GM12891 (cell line): ENCODE results near the gene ABHD17B.

Experiments
- DNase-seq: peaks from one replicate; pipeline ENCODE4 v3.0.0; 2011; ENCODE audit warnings: low spot score; ENCODE audit not compliant: insufficient read length
- FAIRE-seq: peaks from 2 replicates; lab custom pipeline; 2011; peaks lifted over from hg19 to GRCh38; lab: Jason Lieb, UNC
- PAX5 ChIP-seq: IDR thresholded peaks from 2 replicates; pipeline ENCODE4 v1.6.1; 2011; ENCODE audit warnings: low read length, moderate library complexity, mild to moderate bottlenecking; ENCODE audit not compliant: insufficient read depth, severe bottlenecking
- POLR2A ChIP-seq: IDR thresholded peaks from 2 replicates; pipeline ENCODE4 v1.6.1; 2011; ENCODE audit warnings: low read depth, low read length, control low read depth
- POLR2AphosphoS5 ChIP-seq: IDR thresholded peaks from 2 replicates; pipeline ENCODE4 v1.6.1; 2011; ENCODE audit warnings: low read depth, low read length, control low read depth
- POU2F2 ChIP-seq: IDR thresholded peaks from 2 replicates; pipeline ENCODE4 v1.6.1; 2011; ENCODE audit warnings: low read depth, mild to moderate bottlenecking, control low read depth, low read length, moderate library complexity
- SPI1 ChIP-seq: IDR thresholded peaks from 2 replicates; pipeline ENCODE4 v1.6.1; 2011; ENCODE audit warnings: low read depth, low read length, control low read depth
- TAF1 ChIP-seq: IDR thresholded peaks from 2 replicates; pipeline ENCODE4 v1.6.1; 2011; ENCODE audit warnings: low read depth, low read length, control low read depth

ABHD17B gene

DNA sequence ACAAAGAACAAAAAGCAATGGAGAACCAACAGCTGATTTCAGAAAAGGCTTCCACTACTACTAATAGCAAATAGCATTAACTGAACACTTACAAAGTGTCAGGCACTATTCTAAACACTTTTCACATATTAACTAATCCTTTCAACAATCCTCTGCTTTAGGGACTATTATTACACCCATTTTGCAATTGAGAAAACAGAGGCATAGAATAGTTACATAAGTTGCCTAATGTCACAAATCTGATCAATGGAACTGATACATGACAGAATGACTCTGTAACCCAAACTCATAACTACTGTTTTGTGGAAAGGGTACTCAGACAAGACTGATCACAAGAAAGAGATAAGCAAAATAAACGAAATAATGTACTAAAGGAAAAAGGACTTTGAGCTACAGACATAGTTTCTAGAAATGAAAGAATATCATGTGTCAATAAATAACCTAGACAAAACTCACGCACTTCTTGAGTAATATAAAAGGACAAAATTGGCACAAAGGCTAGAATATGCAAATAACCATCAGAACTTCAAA, 31.3 kb downstream of the ABHD17B start:
- DNase-seq: no peak
- TF ChIP-seq POLR2AphosphoS5 (no peak), SPI1 (no peak), TAF1 (no peak), POLR2A (no peak), PAX5 (no peak)
- FAIRE-seq: peak; percentile 16

DNA sequence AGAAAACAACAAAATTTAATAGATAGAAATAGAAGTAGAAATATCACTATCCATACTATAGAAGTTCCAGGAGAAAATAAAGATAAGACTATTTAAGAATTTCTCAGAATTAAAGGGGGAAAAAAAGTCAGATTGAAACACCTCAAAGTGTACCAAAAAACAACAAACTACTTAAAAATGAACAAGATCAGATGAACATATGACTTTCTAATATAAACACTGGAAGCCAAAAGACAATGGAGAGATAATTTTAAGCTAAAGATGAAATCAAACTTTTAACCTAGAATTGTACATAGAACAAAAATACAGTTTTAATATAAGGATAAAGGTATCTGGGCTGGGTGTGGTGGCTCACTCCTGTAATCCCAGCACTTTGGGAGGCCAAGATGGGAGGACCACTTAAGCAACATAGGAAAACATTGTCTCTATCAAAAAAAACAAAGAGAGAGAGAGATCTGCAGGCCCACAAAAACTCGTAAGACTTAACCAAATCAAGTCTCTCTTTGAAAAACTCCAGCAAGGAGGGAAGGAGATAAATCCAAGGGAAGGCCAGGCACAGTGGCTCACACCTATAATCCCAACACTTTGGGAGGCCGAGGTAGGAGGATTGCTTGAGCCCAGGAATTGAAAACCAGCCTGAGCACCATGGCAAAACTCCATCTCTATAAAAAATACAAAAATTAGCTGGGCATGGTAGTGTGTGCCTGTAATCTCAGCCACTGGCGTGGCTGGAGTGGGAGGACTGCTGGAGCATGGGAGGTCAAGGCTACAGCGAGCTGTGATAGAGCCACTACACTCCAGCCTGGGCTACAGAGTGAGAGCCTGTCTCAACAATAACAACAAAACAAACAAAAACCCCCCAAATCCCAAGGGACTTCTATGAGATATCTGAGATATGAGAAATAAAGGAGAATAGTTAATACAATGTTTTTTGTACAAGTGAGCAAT, 32.4 kb downstream of the ABHD17B start:
- DNase-seq: no peak
- no peak for FAIRE-seq
- no peak for TF ChIP-seq POLR2A
- TF ChIP-seq PAX5: no peak

DNA sequence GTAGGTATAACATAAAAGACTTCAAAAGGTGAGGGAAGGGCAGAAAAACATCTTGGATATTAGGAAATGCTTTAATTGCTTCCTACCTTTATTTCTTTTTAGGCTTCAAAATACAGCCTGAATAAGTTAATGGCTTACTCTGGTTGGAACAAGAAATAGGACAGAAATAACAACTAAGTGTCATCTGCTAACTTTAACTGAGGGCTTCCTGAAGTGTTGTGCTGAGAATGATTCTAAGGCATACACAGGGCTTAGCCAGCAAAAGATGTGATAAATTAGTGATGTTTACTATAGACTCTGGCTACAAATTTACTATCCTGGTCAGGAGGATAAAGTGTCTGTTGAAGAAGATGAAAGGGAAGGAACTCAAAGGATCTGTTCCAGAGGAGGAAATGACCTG, 34.2 kb downstream of the ABHD17B start:
- no peak for DNase-seq
- TF ChIP-seq TAF1 (no peak), PAX5 (no peak), SPI1 (no peak), POLR2AphosphoS5 (no peak), POU2F2 (no peak), POLR2A (no peak)
- no peak for FAIRE-seq

DNA sequence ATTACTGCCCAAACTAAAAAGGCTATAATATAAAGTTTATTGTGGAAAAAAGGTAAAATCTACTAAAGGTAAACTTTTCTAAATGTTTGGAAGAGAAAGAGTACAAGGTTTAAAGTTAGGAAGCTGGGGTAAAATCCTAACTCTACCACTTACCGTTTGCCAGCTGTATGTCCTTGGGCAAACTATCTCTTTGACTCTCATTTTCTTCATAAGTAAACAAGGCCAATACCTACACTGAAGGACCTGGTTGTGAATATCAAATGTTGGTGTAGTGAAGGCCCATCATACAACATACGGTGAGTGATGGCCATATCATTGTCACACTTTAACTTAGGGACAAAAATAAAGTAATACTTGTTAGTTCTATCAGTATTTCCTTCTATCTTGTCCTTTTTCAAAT, 34.9 kb downstream of the ABHD17B start:
- TF ChIP-seq POLR2AphosphoS5: no peak
- TF ChIP-seq POLR2A: no peak
- no peak for TF ChIP-seq TAF1
- no peak for TF ChIP-seq POU2F2
- TF ChIP-seq PAX5: no peak
- FAIRE-seq (peak; percentile 41), DNase-seq (no peak)

DNA sequence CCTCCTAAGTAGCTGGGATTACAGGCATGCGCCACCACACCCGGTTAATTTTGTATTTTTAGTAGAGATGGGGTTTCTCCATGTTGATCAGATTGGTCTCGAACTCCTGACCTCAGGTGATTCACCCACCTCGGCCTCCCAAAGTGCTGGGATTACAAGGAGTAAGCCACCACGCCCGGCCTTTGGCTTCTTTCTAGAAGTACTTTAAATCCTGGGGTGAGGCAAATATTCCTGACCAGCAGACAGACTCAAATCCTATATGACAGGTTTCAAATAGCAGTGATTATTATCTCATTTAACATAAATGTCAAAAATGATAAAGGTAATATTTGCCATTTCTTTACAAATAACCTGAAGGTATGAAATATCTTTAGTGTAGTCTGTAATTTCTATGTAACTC, 35.6 kb downstream of the ABHD17B start:
- FAIRE-seq (no peak), DNase-seq (no peak)
- TF ChIP-seq POU2F2: no peak
- TF ChIP-seq PAX5: no peak

DNA sequence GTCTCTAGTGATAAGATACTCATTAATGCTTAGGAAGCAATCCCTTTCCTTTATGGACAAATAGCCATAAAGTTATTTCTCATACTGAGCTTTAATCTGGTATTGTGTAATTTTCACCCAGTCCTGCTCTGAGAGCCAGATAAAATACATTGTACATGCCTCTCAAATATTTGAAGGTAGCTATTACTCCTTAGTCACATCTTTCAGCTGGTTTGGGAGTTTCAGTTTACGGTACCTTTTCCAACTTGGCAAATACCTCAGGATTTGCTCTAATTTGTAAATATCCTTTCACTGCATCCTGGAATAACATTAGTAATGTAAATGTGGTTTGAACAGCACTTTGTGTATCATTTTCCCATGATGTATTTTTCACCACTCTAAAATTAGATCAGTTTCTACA, 47.4 kb downstream of the ABHD17B start:
- DNase-seq (no peak), FAIRE-seq (peak; percentile 13)
- TF ChIP-seq POLR2A (no peak), SPI1 (no peak), POU2F2 (no peak), TAF1 (no peak), POLR2AphosphoS5 (no peak), PAX5 (no peak)

DNA sequence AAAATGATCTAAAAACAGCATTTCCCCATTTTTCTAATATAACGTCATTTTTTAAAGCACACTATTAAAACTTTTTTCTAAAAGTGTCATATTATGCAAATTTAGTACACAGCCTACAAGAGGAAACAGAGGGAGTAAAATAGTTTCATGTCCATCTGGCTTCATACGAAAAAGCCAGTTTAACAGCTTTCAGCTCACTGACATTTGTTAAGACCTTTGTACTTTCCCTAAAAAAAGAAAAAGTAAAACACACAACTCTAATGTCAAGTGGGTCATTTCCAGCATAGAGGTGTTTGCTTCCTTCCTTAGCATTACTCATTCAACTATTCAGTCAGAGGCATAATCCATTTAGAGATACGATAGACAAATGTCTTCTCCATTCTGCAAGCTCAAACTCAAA, 49.4 kb downstream of the ABHD17B start:
- no peak for TF ChIP-seq POLR2AphosphoS5
- TF ChIP-seq SPI1: no peak
- FAIRE-seq (no peak), DNase-seq (no peak)

DNA sequence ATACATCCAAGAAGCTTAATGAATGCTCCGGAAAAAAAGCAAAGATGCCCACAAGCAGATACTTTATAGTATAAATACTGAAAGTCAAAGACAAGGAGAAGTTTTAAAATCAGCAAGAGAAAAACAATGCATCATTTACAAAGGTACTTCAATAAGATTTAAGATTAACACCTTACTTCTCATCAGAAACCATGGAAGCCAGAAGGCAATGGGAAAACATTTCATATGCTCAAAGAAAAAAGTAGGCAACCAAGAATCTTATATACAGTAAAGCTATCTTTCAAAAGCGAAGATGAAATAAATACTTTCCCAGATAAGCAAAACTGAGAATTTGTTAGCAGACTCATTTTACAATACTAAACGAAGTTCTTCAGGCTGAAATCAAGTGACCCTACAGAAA, 51.1 kb downstream of the ABHD17B start:
- FAIRE-seq: no peak
- no peak for DNase-seq
- TF ChIP-seq PAX5 (no peak), TAF1 (no peak), POLR2A (no peak), POLR2AphosphoS5 (no peak), SPI1 (no peak), POU2F2 (no peak)

DNA sequence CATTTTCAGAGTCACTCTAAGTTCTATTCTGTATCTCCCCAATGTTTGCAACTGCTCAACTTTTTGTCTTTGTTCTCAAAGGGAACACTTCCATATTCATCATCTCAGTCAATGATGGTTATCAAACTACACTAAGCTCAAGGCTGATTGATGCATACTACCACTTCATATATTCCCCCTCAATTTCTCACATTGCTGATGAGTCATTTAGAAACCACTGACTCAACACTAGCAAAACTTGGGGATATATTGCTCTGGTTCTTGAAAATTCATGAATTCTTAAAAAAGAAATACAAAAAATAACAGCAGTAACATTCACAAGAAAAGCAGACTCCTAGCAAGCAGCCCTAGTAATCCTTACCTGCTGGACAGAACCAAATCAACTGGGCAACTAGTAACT, 52.2 kb downstream of the ABHD17B start:
- FAIRE-seq (peak; percentile 31), DNase-seq (no peak)
- TF ChIP-seq PAX5: no peak
- TF ChIP-seq POLR2A: no peak
- TF ChIP-seq POU2F2: no peak
- TF ChIP-seq POLR2AphosphoS5: no peak

DNA sequence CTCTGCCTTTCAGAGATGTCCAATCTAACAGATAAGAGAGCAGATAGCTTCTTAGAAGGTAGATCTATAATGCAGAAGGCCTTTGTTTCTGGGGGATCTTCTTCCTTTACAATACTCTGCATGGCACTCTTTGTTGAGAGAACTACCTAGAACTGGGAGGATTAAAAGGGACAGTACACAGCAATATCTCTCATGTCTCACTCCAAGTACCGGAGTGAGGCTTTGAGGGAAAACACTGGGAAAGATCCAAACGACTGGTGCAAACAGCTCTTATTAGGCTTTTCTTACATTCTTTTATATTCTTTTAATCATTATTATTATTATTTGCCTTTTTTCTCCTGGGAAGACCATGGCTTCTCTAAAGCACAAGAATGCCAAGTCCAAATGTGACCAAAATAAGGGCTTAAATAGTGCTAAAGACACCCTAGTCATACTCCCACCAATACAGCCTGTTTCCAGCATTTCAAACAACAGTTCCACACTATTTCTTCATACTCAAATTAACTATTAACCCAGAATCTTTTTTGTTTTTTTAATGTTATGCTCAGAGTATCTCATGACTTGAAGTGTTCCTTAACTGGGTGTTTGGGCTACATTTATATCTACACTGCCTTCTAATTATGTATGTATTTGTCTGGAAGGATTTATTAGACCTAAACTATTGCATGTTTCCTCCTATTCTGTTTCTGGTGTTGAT, 52.7 kb downstream of the ABHD17B start:
- DNase-seq: no peak
- TF ChIP-seq POLR2A (no peak), POU2F2 (no peak), PAX5 (no peak), SPI1 (no peak), TAF1 (no peak), POLR2AphosphoS5 (no peak)
- FAIRE-seq: no peak

DNA sequence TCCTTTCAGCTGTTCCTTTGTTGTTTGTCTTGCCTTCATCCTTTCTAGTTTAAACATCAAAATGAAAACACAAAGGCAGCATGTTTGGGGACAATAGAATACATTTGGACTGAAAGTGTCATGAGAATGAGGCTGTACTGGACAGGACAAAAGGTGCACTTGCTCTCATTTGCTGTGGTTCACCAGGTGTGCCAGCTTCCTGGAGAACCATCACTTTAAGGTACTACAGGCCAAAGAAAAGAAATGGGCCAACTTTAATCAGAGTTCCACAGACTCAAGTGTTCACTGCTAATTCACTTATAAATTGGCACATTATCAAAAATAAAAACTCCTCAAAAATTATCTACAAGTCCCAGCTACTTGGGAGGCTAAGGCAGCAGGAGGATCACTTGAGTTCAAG, 53.8 kb downstream of the ABHD17B start:
- TF ChIP-seq POLR2AphosphoS5 (no peak), POLR2A (no peak), POU2F2 (no peak), SPI1 (no peak), PAX5 (no peak), TAF1 (no peak)
- no peak for DNase-seq
- no peak for FAIRE-seq

DNA sequence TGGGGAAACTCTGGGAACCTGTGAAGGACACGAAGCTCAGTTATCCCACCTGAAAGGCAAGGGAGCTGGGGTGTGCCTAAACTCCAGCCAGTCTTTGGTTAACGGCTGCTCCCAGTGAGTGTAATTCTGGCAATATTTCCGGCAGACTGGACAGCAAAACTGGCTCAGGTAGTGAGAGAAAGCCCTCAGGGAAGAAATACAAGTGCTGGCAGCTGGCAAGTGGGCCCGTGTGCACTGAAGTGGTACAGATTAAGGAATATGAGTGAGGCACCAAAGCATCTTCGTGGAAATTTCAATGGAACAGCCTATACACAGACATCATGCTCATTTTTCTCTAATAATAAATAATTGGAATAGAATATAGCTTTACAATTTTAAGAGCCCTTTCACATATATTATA, 56.2 kb downstream of the ABHD17B start:
- no peak for TF ChIP-seq SPI1
- TF ChIP-seq TAF1: no peak
- no peak for FAIRE-seq
- DNase-seq: no peak
